GM23338 (cell line): ENCODE results near the gene KIAA1755. TPM values are rescaled to one million over a fixed set of nuclear protein-coding genes. Genes with fewer than 3 reads are reported as not detected.

Experiments
- ATAC-seq: fragments of 200-7000 bp; cut with Tn5 transposase; 3 replicates; pipeline ENCODE4 v1.9.1; 2020
- DNase-seq: peaks from one replicate; pipeline ENCODE4 v3.0.0-alpha.2; 2015; ENCODE audit warnings: low spot score
- H2AFZ ChIP-seq: fragments of 200-600 bp; sonication (generic); 2 replicates; pipeline ENCODE4 v1.8.0; 2016; ENCODE audit warnings: antibody characterized with exemption, mild to moderate bottlenecking, moderate library complexity
- H3F3A ChIP-seq: fragments of 200-600 bp; sonication (generic); replicated peaks from 2 replicates; pipeline ENCODE4 v1.8.0; 2017; ENCODE audit warnings: antibody characterized with exemption, mixed run types, low read depth
- H3K27ac ChIP-seq: fragments of 200-600 bp; sonication (generic); 2 replicates; pipeline ENCODE4 v1.6.1; 2016; ENCODE audit warnings: low read depth
- H3K27me3 ChIP-seq: fragments of 200-600 bp; sonication (generic); 2 replicates; pipeline ENCODE4 v1.8.0; 2016; ENCODE audit warnings: mild to moderate bottlenecking, mixed run types, moderate library complexity; ENCODE audit not compliant: insufficient read depth
- H3K36me3 ChIP-seq: fragments of 200-600 bp; sonication (generic); 2 replicates; pipeline ENCODE4 v1.8.0; 2016; ENCODE audit warnings: mild to moderate bottlenecking; ENCODE audit not compliant: insufficient read depth
- H3K4me1 ChIP-seq: fragments of 200-600 bp; sonication (generic); 2 replicates; pipeline ENCODE4 v1.8.0; 2016; ENCODE audit warnings: mild to moderate bottlenecking, moderate library complexity; ENCODE audit not compliant: insufficient read depth
- H3K4me2 ChIP-seq: fragments of 200-600 bp; sonication (generic); 2 replicates; pipeline ENCODE4 v1.7.1; 2017; ENCODE audit warnings: mixed run types
- H3K4me3 ChIP-seq: fragments of 200-600 bp; sonication (generic); 2 replicates; pipeline ENCODE4 v1.6.1; 2016; ENCODE audit warnings: mixed run types
- H3K79me2 ChIP-seq: fragments of 200-600 bp; sonication (generic); replicated peaks from 2 replicates; pipeline ENCODE4 v1.8.0; 2017; ENCODE audit warnings: mild to moderate bottlenecking; ENCODE audit not compliant: insufficient read depth
- H3K9me2 ChIP-seq: fragments of 200-600 bp; sonication (generic); 2 replicates; pipeline ENCODE4 v1.8.0; 2017; ENCODE audit not compliant: insufficient read depth
- H4K20me1 ChIP-seq: fragments of 200-600 bp; sonication (generic); replicated peaks from 2 replicates; pipeline ENCODE4 v1.8.0; 2017; ENCODE audit warnings: mild to moderate bottlenecking; ENCODE audit not compliant: insufficient read depth
- H3K27ac Mint-ChIP-seq: 2 replicates; pipeline ENCODE4 v1.8.0; 2020; ENCODE audit warnings: inconsistent platforms, mild to moderate bottlenecking, moderate library complexity, mixed read lengths
- H3K27me3 Mint-ChIP-seq: 3 replicates; pipeline ENCODE4 v1.8.0; 2022; ENCODE audit warnings: low read depth, mild to moderate bottlenecking, moderate library complexity, mixed read lengths, inconsistent platforms; ENCODE audit not compliant: insufficient read depth, poor library complexity
- H3K36me3 Mint-ChIP-seq: 3 replicates; pipeline ENCODE4 v1.8.0; 2021; ENCODE audit warnings: low read depth, mild to moderate bottlenecking, inconsistent platforms, moderate library complexity, mixed read lengths
- H3K4me1 Mint-ChIP-seq: 3 replicates; pipeline ENCODE4 v1.8.0; 2020; ENCODE audit warnings: mild to moderate bottlenecking, inconsistent platforms, mixed read lengths
- H3K4me3 Mint-ChIP-seq: 3 replicates; pipeline ENCODE4 v1.8.0; 2021; ENCODE audit warnings: moderate library complexity, mild to moderate bottlenecking, inconsistent platforms, mixed read lengths
- H3K9me3 Mint-ChIP-seq: 3 replicates; pipeline ENCODE4 v1.8.0; 2020; ENCODE audit warnings: moderate library complexity, mild to moderate bottlenecking, inconsistent platforms, mixed read lengths
- CREB1 ChIP-seq: fragments of 250-450 bp; sonication (Bioruptor Pico); IDR thresholded peaks from 2 replicates; pipeline ENCODE4 v1.5.0; 2020; ENCODE audit warnings: low read depth, mild to moderate bottlenecking, moderate library complexity
- CTCF ChIP-seq, 2 experiments: fragments of 200-600 bp in 1 of 2; sonication (generic) in 1 of 2; conservative IDR thresholded peaks; 2 replicates each; pipeline versions ENCODE4 v1.5.1 to v1.6.1; 2016 to 2017; ENCODE audit warnings: antibody characterized with exemption in 2 of 2, low read depth in 2 of 2, mild to moderate bottlenecking in 2 of 2, moderate library complexity in 1 of 2
- EZH2 ChIP-seq: fragments of 200-600 bp; sonication (generic); IDR thresholded peaks from one replicate; pipeline ENCODE4 v1.8.0; 2017; ENCODE audit warnings: antibody characterized with exemption, mild to moderate bottlenecking, low read depth; ENCODE audit not compliant: unreplicated experiment
- EZH2phosphoT487 ChIP-seq: fragments of 200-600 bp; sonication (generic); IDR thresholded peaks from one replicate; pipeline ENCODE4 v1.8.1; 2018; ENCODE audit warnings: antibody characterized with exemption; ENCODE audit not compliant: unreplicated experiment
- JUNB ChIP-seq: IDR thresholded peaks from one replicate; pipeline ENCODE4 v1.6.1; 2016; ENCODE audit warnings: antibody characterized with exemption; ENCODE audit not compliant: unreplicated experiment
- NANOG ChIP-seq: IDR thresholded peaks from 2 replicates; pipeline ENCODE4 v1.6.1; 2016; ENCODE audit warnings: antibody characterized with exemption, borderline replicate concordance
- POLR2AphosphoS5 ChIP-seq: IDR thresholded peaks from 2 replicates; pipeline ENCODE4 v1.6.1; 2016; ENCODE audit warnings: antibody characterized with exemption, low read depth
- STAT1 ChIP-seq: IDR thresholded peaks from one replicate; pipeline ENCODE4 v1.6.1; 2016; ENCODE audit warnings: antibody characterized with exemption; ENCODE audit not compliant: unreplicated experiment
- ZNF114 ChIP-seq: fragments of 250-450 bp; sonication (Bioruptor Pico); IDR thresholded peaks from 2 replicates; pipeline ENCODE4 v1.5.0; 2020; ENCODE audit warnings: mild to moderate bottlenecking, moderate library complexity
- ZNF331 ChIP-seq: fragments of 250-450 bp; sonication (Bioruptor Pico); IDR thresholded peaks from 2 replicates; pipeline ENCODE4 v1.5.0; 2020; ENCODE audit warnings: low read depth, mild to moderate bottlenecking, moderate library complexity
- polyA plus RNA-seq: library from polyadenylated mRNA; unstranded; fragments of >200 nt; fragmentation: Nextera tagmentation; extraction: Ambion mirVana; gene quantifications from 2 replicates; pipeline ENCODE4 v1.2.1, GENCODE V29; 2016
- total RNA-seq: library from RNA; depleted of rRNA; stranded (reverse); fragments of >200 nt; shearing (Covaris generic); gene quantifications from 2 replicates; pipeline ENCODE4 v1.2.3, GENCODE V29; 2014

Gene KIAA1755
- total and polyA plus RNA-seq, 2 experiments from 2014 or later: 0.28 TPM; not detected in 1

GRCh38 chr20:38203981-38204357 is 56.6 kb downstream of the KIAA1755 start (continued):
- TF ChIP-seq CTCF (conservative IDR thresholded peaks at IDR 0.05; ENCODE audit: low read depth in 2 of 2) (no peak), NANOG (no peak), EZH2 (no peak), ZNF114 (no peak)

- H3K4me1 ChIP-seq: no peaks in the 10 kb centered on the region
- Mint-ChIP-seq H3K9me3 (peaks cover 2% of the 10 kb centered on the region; the same call in 1 of the 3 replicates), H3K36me3 (no peaks in the 10 kb centered on the region), H3K27me3 (peaks cover 3% of the 10 kb centered on the region), H3K27ac (no peak overlapping the region), H3K4me3 (no peak overlapping the region), H3K4me1 (0 out of 3 replicates have a peak, but pooled peaks cover 4% of the 10 kb centered on the region)
- H3K27me3 ChIP-seq: no peaks in the 10 kb centered on the region
- no peaks in the 10 kb centered on the region for H3K36me3 ChIP-seq
- H3K79me2 ChIP-seq: no peaks in the 10 kb centered on the region
- ATAC-seq (peak; percentile 46; the same call in 2 of the 3 replicates), DNase-seq (no peak)
- no peak overlapping the region for H3K4me3 ChIP-seq
- no peaks in the 10 kb centered on the region for H3F3A ChIP-seq
- TF ChIP-seq EZH2phosphoT487: no peak
- no peak for TF ChIP-seq ZNF331 (CRISPR knock-in tag)
- no peaks in the 10 kb centered on the region for H4K20me1 ChIP-seq
- no peaks in the 10 kb centered on the region for H3K9me2 ChIP-seq
- H2AFZ ChIP-seq: no peak overlapping the region
- H3K27ac ChIP-seq: no peak overlapping the region
- H3K4me2 ChIP-seq: no peak overlapping the region
Observed at GRCh38 chr20:38203337-38203980, 57.1 kb downstream of the KIAA1755 start.

DNA sequence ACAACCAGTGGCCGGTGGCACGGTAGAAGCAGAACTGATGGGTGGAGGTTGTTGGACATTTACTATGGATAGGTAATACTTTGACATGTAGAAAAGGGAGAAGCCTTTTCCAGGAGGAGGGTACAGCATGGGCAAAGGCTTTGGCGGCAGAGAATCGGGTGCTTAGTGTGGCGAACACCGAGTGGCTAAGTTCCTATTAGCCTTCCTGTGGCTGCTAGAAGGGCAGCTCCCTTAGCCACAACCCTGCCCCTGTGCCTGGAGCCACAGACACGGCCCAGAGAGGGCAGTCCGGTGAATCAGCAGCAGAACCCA is 57.6 kb downstream of the KIAA1755 start:
- H3K4me1 Mint-ChIP-seq: 0 out of 3 replicates have a peak, but pooled peaks cover 4% of the 10 kb centered on the region
- no peaks in the 10 kb centered on the region for H4K20me1 ChIP-seq
- no peaks in the 10 kb centered on the region for H3K79me2 ChIP-seq
- H3K36me3 Mint-ChIP-seq: no peaks in the 10 kb centered on the region
- no peak for DNase-seq
- H3K36me3 ChIP-seq: no peaks in the 10 kb centered on the region
- no peak overlapping the region for H3K27ac Mint-ChIP-seq
- no peaks in the 10 kb centered on the region for H3K4me1 ChIP-seq
- no peaks in the 10 kb centered on the region for H3K27me3 ChIP-seq
- H3K9me2 ChIP-seq: no peaks in the 10 kb centered on the region
- no peak overlapping the region for H3K27ac ChIP-seq
- H3K4me3 ChIP-seq: no peak overlapping the region
- peaks cover 3% of the 10 kb centered on the region for H3K27me3 Mint-ChIP-seq
- peaks cover 2% of the 10 kb centered on the region; the same call in 1 of the 3 replicates for H3K9me3 Mint-ChIP-seq
- no peak overlapping the region for H2AFZ ChIP-seq
- ATAC-seq: no peak
- no peak overlapping the region for H3K4me2 ChIP-seq
- no peaks in the 10 kb centered on the region for H3F3A ChIP-seq
- H3K4me3 Mint-ChIP-seq: no peak overlapping the region
- TF ChIP-seq EZH2phosphoT487 (no peak), EZH2 (no peak), STAT1 (no peak), CTCF (conservative IDR thresholded peaks at IDR 0.05; ENCODE audit: low read depth in 2 of 2) (no peak), POLR2AphosphoS5 (no peak), CREB1 (CRISPR knock-in tag) (no peak), JUNB (no peak), ZNF331 (CRISPR knock-in tag) (no peak)
